GM12878 (cell line): Measurements from ENCODE around the gene DPYSL4. TPM values are rescaled to one million over a fixed set of nuclear protein-coding genes. Genes with fewer than 3 reads are reported as not detected.

Source experiments
- ATAC-seq: fragments of 200-7000 bp; cut with Tn5 transposase; 3 replicates; pipeline ENCODE4 v1.9.1; 2020; ENCODE audit warnings: mild to moderate bottlenecking, moderate library complexity
- BruUV-seq: library from RNA; stranded (reverse); fragments of 400-500 nt; replicated peaks from 2 replicates; lab custom pipeline; 2021; lab: Mats Ljungman, UMichigan
- CTCF ChIA-PET: fragments of 300-600 bp; sonication (Branson Sonifier 250); formaldehyde crosslinking; extraction: SDS; loops from one replicate; lab custom pipeline; 2021; ENCODE audit warnings: inconsistent platforms; lab: Yijun Ruan, JAX
- POLR2A ChIA-PET: fragments of 350-600 bp; formaldehyde crosslinking; extraction: SDS; loops from one replicate; lab custom pipeline; 2021; ENCODE audit warnings: inconsistent platforms; lab: Charles Lee
- RAD21 ChIA-PET: fragments of 300-600 bp; sonication (Branson Sonifier 250); formaldehyde crosslinking; loops from one replicate; lab custom pipeline; 2023; ENCODE audit warnings: antibody characterized with exemption; ENCODE audit not compliant: unreplicated experiment; lab: Charles Lee
- SMC1A ChIA-PET: fragments of 300-600 bp; sonication (Branson Sonifier 250); formaldehyde crosslinking; loops from one replicate; lab custom pipeline; 2023; ENCODE audit not compliant: unreplicated experiment, uncharacterized antibody; lab: Charles Lee
- DNase-seq: peaks from one replicate; pipeline ENCODE4 v3.0.0-alpha.2; 2011; ENCODE audit warnings: low read depth, low spot score
- FAIRE-seq: peaks from 3 replicates; lab custom pipeline; 2011; peaks lifted over from hg19 to GRCh38; lab: Jason Lieb, UNC
- H2AFZ ChIP-seq: 2 replicates; pipeline ENCODE4 v1.6.0; 2011; ENCODE audit warnings: low read depth, low read length, control low read depth; ENCODE audit not compliant: control insufficient read depth
- H3K27ac ChIP-seq: 2 replicates; pipeline ENCODE4 v1.5.1; 2011; ENCODE audit warnings: control low read depth; ENCODE audit not compliant: control insufficient read depth, insufficient read depth
- H3K27me3 ChIP-seq, 2 experiments: replicated peaks in 1 of 2; 2 replicates each; pipeline versions ENCODE4 v1.6.0 to v1.6.1; 2011; ENCODE audit warnings: low read length in 1 of 2; ENCODE audit not compliant: control insufficient read depth in 2 of 2, insufficient read depth in 2 of 2
- H3K36me3 ChIP-seq, 2 experiments: 2 replicates each; pipeline ENCODE4 v1.5.1; 2011; ENCODE audit warnings: low read length in 1 of 2; ENCODE audit not compliant: control insufficient read depth in 2 of 2, insufficient read depth in 2 of 2
- H3K4me1 ChIP-seq: 2 replicates; pipeline ENCODE4 v1.6.1; 2011; ENCODE audit warnings: mild to moderate bottlenecking, low read length, moderate library complexity, mixed read lengths; ENCODE audit not compliant: control insufficient read depth, insufficient read depth
- H3K4me2 ChIP-seq: 2 replicates; pipeline ENCODE4 v1.6.0; 2011; ENCODE audit warnings: control low read depth; ENCODE audit not compliant: control insufficient read depth, insufficient read depth
- H3K4me3 ChIP-seq: fragments of 200-600 bp; sonication (generic); 2 replicates; pipeline ENCODE4 v1.5.1; 2016
- H3K79me2 ChIP-seq: 2 replicates; pipeline ENCODE4 v1.6.0; 2011; ENCODE audit warnings: low read length; ENCODE audit not compliant: control insufficient read depth, insufficient read depth
- H3K9ac ChIP-seq: 2 replicates; pipeline ENCODE4 v1.8.0; 2011; ENCODE audit warnings: low read length, control low read depth, mixed read lengths; ENCODE audit not compliant: control insufficient read depth, insufficient read depth
- H3K9me3 ChIP-seq: replicated peaks from 3 replicates; pipeline ENCODE4 v1.5.1; 2011; ENCODE audit warnings: mild to moderate bottlenecking, low read length; ENCODE audit not compliant: control insufficient read depth, insufficient read depth
- H4K20me1 ChIP-seq: 2 replicates; pipeline ENCODE4 v1.6.0; 2011; ENCODE audit not compliant: control insufficient read depth, insufficient read depth
- CBFB ChIP-seq: IDR thresholded peaks from 2 replicates; pipeline ENCODE4 v1.6.1; 2016; ENCODE audit warnings: antibody characterized with exemption, low read depth
- FOS ChIP-seq: IDR thresholded peaks from 3 replicates; pipeline ENCODE4 v1.6.1; 2011; ENCODE audit warnings: borderline replicate concordance; ENCODE audit not compliant: insufficient read length; ENCODE audit errors: extremely low read depth
- NBN ChIP-seq: fragments of 450-650 bp; IDR thresholded peaks from 2 replicates; pipeline ENCODE4 v1.6.1; 2016
- ZBTB33 ChIP-seq: fragments of 450-650 bp; IDR thresholded peaks from 2 replicates; pipeline ENCODE4 v1.6.1; 2017; ENCODE audit warnings: mild to moderate bottlenecking
- ZNF217 ChIP-seq: fragments of 450-650 bp; IDR thresholded peaks from 2 replicates; pipeline ENCODE4 v1.6.1; 2017; ENCODE audit warnings: antibody characterized with exemption, mild to moderate bottlenecking
- WGBS: methylation state at CpG from one replicate; pipeline ENCODE4 v1.1.6; 2016; ENCODE audit warnings: low lambda C conversion rate; ENCODE audit not compliant: insufficient replicate concordance, insufficient coverage; ENCODE audit errors: missing lambda C conversion rate; 5-methylcytosine and 5-hydroxymethylcytosine counted together
- in situ Hi-C: fragments of 300-500 bp; cut with MboI; formaldehyde crosslinking; loops from 9 replicates; pipeline ENCODE4 v1.14.3; 2018; ENCODE audit warnings: mixed read lengths
- intact Hi-C: fragments of 100-400 bp; cut with micrococcal nuclease; formaldehyde crosslinking; loops from one replicate; pipeline ENCODE4 v1.14.2; 2022; ENCODE audit not compliant: unreplicated experiment
- polyA plus RNA-seq, 11 experiments: library from polyadenylated mRNA; depleted of rRNA in 4 of 11; unstranded in 6 of 11; stranded (reverse) in 5 of 11; fragments of >200 nt; fragmentation: Nextera tagmentation in 4 of 11; fragmentation: Illumina TruSeq in 1 of 11; extraction: Ambion mirVana in 4 of 11; extraction: Trizol in 1 of 11; gene quantifications; 1 replicate in 1 of 11; 2 replicates in 10 of 11; pipeline versions ENCODE4 v1.2.1 to v1.2.3, GENCODE V29; 2011 to 2016; ENCODE audit warnings: inconsistent platforms in 2 of 11, missing spikeins in 2 of 11, low read depth in 1 of 11
- total RNA-seq, 4 experiments: library from RNA; depleted of rRNA in 3 of 4; stranded (reverse); fragments of >200 nt in 3 of 4; fragmentation: Illumina TruSeq in 1 of 4; extraction: Trizol in 1 of 4; gene quantifications; 2 replicates each; pipeline versions ENCODE4 v1.2.1 to v1.2.3, GENCODE V29; 2013 to 2021

Gene DPYSL4
- total and polyA plus RNA-seq, 10 of the 15 experiments (the other 5 are each of a cell fraction or from before 2014, with no cell fraction given): 0.10 to 0.21 TPM; not detected in 8

GRCh38 chr10:132241086-132241485 is 54.3 kb downstream of the DPYSL4 start:
- H3K4me3 ChIP-seq: no peak overlapping the region
- no peaks in the 10 kb centered on the region for H3K27me3 ChIP-seq
- POLR2A ChIA-PET: no interaction called here
- BruUV-seq: no TSS peak
- RAD21 ChIA-PET: no interaction called here
- WGBS: 52% methylated on average over 13 of the region's 13 CpGs
- intact Hi-C loops (no loop called here), in situ Hi-C loops (no loop called here)
- no peak overlapping the region for H2AFZ ChIP-seq
- no peaks in the 10 kb centered on the region for H3K9me3 ChIP-seq
- DNase-seq (no peak), FAIRE-seq (no peak), ATAC-seq (no peak)
- TF ChIP-seq FOS (no peak), ZBTB33 (no peak)
- SMC1A ChIA-PET: no interaction called here
- no peaks in the 10 kb centered on the region for H3K79me2 ChIP-seq
- no peak overlapping the region for H3K27ac ChIP-seq
- no peaks in the 10 kb centered on the region for H4K20me1 ChIP-seq
- no peaks in the 10 kb centered on the region for H3K4me1 ChIP-seq
- no peak overlapping the region for H3K9ac ChIP-seq
- no peak overlapping the region for H3K4me2 ChIP-seq
- CTCF ChIA-PET: no interaction called here
- H3K36me3 ChIP-seq: no peaks in the 10 kb centered on the region

GRCh38 chr10:132241496-132241895 is 54.7 kb downstream of the DPYSL4 start:
- RAD21 ChIA-PET: interaction anchor here (0.6 kb wide), 1 partner anchor 892 kb away, joined by 3 read pairs; no protein-coding TSS in a partner anchor
- H3K27me3 ChIP-seq: no peaks in the 10 kb centered on the region
- no peak for TF ChIP-seq NBN
- TF ChIP-seq CBFB: no peak
- no peak for TF ChIP-seq ZNF217
- SMC1A ChIA-PET: no interaction called here
- H3K4me2 ChIP-seq: no peak overlapping the region
- FAIRE-seq: no peak
- no peaks in the 10 kb centered on the region for H3K36me3 ChIP-seq
- H3K4me3 ChIP-seq: no peak overlapping the region
- no peak overlapping the region for H3K9ac ChIP-seq
- H2AFZ ChIP-seq: no peak overlapping the region
- WGBS: 64% methylated on average over 15 of the region's 15 CpGs
- BruUV-seq: no TSS peak
- in situ Hi-C loops: no loop called here
- intact Hi-C loops: no loop called here
- no peaks in the 10 kb centered on the region for H4K20me1 ChIP-seq
- no peak for ATAC-seq
- H3K4me1 ChIP-seq: no peaks in the 10 kb centered on the region
- no peaks in the 10 kb centered on the region for H3K79me2 ChIP-seq
- no peak for DNase-seq
- CTCF ChIA-PET: no interaction called here
- no peaks in the 10 kb centered on the region for H3K9me3 ChIP-seq
- H3K27ac ChIP-seq: no peak overlapping the region
- POLR2A ChIA-PET: no interaction called here
